HK-2 (cell line): ENCODE measurements around the gene TFEB.
A peak's percentile ranks its signal among the peaks of the same experiment; 100 is the strongest.

Source experiments
- DNase-seq: peaks from one replicate; pipeline ENCODE4 v3.0.0-alpha.2; 2018; ENCODE audit not compliant: unreplicated experiment

TFEB gene

GRCh38 chr6:41723530-41724227, 11.7 kb downstream of the TFEB start:
- peak; percentile 74 for DNase-seq

DNA sequence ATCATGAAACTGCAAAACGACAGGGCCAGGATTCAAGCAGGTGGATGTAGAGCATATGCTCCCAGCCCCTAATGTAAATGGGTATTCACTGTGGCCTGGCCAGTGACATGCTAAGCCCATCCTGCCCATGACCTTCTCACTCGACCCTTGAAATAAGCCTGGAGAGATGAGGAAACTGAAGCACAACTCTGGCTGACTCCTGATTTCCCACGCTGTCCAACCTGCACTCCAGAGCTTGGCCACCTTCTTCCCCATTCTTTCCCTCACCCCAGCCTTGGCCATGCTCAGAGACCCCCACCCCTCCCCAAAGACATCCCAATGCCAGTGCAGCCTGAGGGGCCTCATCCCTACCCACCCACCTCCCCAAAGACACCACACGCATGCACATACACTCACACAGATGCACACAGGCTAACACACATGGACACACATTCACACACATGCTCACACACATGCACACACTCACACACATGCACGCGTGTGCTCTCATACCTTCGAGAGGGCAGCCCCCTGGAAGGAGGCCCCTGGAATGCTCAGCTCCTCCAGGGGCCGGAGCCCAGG, 12.4 kb downstream of the TFEB start:
- DNase-seq = no peak

DNA sequence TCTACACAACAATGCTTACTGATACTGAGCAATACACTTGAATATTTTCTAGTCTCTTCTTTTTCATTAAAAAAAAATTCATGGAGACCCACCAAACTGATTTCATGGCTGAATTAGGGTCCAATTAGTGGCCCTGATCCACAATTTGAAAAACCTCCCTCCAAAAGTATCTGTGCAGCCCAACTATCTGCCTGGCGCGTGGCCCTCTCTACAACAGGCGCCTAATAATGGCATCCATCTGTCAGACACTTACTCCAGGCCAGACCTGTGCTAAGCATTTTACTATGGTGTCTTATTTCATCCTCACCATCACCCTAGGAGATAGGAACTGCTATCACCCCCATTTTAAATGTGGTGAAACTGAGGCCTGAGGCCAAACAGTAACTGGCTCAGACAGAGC, 14.0 kb downstream of the TFEB start:
- no peak for DNase-seq

DNA sequence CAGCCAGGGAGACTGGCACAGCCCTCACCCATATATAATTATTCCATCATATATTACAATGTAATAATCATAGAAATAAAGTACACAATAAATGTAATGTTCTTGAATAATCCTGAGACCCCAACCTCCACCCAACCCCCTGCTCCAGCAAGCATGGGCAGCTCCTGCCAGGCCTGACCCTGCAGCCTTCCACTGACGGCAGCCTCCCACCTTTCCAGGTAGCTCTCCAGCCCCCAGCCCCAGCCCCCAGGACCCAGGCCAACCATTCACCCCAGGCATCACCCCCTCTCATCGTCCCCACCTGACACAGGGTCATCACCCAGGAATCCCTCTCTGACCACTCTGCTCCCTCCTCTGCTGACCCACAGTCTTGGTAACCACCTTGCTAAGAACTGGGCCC, 14.6 kb downstream of the TFEB start:
- no peak for DNase-seq

DNA sequence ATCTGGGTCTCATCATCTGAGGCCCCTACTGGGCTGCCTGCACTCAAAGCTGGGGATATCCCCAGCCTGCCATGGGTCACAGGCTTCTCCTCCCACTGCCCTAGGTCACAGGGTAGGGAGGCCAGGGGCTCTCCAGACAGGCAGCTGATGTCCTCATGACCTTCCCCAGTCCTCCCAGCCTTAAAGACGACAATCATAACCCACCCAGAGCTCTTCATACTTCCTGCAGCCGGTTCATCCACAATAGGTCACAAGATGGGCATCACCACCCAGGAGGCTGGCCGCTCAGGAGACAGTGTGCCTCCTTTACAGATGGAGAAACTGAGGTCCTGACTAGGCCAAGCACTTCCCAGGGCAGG, 15.2 kb downstream of the TFEB start:
- DNase-seq = no peak

DNA sequence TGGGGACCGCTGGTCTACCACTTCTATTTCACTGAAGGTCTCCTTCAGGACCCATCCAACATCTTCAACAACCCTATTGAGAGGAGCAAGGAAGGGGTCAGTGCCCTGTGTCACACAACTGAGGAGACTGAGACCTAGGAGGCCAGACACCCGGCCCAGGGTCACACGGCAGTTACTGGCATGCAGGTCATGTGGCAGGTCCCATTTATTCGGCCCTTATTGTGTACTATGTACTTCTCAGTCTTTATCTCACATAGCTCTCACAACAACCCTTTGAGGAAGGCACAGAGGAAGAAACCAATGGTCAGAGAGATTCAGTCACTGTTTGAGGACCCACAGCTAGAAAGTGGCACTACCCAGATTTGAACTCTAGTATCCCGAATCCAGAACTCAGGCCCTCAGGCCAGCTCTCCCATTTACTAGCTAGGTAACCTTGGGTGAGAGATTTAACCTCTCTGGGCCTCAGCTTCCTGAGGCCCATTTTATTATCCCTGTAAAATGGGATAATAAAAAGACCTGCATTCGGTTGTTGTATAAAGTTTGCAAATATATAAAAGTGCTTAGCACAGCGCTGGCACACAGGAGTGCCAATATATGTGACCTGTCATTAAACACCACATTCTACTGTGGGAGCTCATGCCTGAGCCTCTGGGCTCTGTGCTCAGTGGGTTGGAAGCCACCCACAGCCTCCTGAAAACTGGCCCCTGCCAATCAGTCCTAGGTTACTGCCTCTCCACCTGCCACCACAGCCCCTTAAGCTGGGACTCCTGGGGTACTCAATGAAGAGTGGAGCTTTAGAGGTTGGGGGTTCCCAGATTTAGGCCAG, 15.8 kb downstream of the TFEB start:
- no peak for DNase-seq

DNA sequence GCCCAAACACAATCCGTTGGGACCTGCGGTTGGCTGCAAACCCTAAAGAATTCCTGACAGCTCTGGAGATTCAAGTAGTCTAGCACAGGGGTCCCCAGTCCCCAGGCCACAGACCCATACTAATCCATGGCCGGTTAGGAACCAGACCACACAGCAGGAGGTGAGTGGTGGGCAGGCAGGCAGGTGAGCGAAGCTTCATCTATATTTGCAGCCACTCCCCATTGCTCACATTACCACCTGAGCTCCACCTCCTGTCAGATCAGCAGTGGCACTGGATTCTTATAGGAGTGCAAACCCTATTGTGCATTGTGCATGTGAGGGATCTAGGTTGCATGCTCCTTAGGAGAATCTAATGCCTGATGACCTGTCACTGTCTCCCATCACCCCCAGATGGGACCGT, 16.6 kb downstream of the TFEB start:
- no peak for DNase-seq

DNA sequence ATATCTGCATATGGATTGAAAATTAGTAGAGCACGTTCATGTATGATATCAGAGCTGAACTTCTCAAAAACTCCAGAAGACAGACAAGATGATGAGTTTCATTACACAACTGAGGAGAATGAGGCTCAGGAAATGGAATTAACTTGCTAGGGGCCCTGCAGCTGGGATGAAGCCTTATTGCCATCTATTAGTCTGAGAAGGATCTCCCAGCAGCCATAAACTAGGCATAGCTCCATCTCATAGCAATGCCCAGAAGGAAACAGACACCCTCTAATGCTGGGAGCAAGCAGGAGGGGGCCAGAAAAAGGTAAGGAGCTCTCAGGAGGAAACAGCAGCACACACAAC, 18.0 kb downstream of the TFEB start:
- no peak for DNase-seq

GRCh38 chr6:41716516-41717391, 18.7 kb downstream of the TFEB start:
- no peak for DNase-seq

DNA sequence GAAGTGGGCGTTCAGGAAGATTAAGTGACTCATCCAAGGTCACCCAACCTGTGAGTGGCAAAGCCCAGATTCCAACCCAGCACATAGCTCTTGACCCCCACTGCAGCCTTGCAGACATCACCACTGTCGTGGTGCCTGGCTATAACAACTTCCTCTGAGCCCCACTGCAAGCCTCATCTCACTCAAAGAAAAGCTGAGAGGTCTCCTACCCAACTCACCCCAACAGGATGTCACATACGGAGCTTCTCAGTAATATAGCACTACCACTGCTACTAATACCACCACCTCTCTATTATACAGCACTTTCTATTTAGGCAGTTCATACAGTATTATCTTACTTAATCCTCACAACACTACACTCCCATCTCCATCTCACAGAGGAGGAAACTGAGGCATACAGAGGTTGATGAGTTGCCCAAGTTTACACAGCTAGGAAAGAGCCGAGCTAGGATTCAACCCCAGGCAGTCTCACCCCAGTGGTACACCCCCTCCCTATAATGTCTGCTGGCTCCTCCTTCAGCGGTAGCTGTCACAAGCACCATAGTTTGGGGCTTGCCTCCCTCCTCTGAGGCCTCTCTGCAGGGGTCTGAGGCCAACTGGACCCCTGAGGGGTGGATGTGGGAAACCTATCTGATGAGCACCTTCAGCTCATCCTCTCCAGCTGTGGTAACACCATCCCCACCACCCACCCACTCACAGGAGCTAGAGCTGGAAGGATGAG, 19.5 kb downstream of the TFEB start:
- DNase-seq = no peak

DNA sequence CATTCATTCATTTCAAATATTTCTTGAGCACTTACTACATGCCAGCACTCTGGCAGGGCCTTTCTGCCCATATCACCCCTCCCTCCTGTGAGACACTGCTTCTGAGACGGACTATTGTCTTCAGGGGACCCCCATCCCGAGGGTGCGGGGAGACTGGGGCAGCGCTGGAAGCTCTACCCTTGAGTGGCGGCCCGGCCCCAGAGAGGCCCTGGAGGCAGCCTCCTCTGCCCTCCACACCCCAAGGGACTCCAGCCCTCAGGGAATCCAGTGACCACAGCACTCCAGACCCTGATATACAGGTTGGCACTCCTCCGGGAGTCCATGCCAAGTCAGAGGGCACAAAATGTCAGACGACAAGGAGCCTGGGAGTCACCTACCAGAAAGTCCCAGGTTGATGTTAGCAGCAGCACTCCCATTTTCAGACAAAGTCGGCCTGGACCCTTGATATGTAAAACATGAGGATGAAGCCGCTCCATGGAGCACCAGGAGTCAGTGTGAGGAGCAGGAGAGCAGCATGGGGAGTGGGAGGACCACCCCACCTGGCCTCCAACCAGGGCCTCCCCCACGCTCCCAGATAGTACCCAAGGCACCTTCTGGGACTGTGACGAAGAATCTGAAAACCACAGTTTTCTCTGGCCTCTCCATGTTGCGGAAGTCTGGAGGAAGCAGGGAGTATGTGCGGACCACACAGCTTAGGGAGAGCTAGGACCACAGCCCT, 20.7 kb downstream of the TFEB start:
- no peak for DNase-seq

- DNase-seq = peak; percentile 46
Observed at GRCh38 chr6:41713650-41714291, 21.6 kb downstream of the TFEB start.

DNA sequence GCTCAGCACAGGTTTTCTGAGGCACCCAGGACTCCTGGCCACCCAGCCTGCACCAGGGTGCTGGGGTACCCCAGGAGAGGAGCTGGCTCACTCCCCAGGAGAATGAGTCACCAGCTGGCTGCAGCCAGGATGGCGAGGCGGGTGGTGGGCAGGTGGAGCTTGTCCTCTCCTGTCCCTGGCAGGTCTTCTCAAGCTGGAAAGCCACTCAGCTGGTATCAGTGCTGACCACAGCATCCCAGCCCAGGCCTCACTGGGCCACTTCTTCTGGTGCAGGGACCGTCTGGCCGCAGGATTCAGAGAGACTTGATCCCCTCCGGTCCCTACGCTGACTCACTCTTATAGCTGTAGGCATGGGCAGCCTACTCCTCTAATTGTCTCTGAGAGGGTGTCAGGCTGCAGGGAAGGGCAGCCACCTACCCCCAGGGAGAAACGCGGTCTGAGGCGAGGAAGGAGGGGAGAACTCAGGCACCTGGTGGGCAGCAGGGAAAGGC, 22.2 kb downstream of the TFEB start:
- DNase-seq = peak; percentile 58

GRCh38 chr6:41712651-41713103, 22.7 kb downstream of the TFEB start:
- DNase-seq = peak; percentile 38

DNA sequence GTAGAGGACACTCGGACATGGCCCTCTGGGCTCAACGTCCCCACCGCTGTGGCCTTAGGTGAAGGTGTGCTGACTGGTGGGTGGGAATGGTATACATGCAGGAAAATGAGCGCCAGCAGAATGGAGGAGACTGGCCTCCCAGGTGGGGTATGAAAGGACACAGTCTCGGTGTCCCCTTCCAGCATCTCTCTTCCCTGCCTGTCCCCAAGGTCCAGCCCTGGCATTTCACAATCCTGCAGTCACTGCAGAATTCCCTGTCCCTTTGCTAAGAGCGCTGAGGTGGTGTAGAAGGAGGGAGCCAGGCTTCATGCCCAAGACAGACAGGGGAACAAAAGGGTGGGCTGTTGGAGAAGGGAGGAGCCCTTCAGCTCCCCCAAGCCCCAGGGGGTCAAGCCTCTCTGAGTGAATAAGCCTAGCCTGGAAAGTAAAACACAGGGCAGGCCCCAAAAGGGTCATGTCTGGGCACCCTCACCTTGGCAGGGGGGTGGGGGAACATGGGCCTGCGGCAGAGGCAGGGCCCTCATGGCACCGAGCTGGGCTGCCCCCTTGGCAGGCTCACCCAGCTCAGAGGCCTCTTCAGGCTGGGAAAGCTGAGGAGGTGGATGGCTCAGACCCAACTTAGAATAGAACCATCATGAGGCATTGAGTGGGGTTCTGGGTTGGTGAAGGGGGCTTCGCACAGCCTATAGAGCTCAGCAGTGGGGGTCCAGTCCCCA, 23.9 kb downstream of the TFEB start:
- no peak for DNase-seq

- no peak for DNase-seq
Observed at GRCh38 chr6:41709375-41709774, 26.0 kb downstream of the TFEB start.

DNA sequence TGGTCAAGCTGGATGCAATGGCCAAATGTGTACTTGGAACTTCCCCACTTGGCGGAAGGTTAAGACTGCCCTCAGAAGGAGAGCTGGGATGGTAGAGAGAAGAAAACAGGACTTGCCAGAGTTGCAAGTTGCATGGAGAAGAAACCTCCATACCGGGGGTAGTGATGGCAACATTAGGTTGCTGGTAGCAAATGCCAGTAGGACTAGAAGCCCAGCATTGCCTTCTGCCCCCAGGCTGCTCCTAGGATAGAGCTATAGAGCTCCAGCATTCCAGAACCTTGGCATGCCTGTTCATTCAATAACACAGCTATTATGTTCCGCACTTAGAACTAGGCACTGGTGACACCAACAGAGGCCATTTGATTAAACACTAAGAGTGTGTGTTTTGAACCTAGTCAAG, 26.6 kb downstream of the TFEB start:
- no peak for DNase-seq

GRCh38 chr6:41707565-41708200, 27.7 kb downstream of the TFEB start:
- no peak for DNase-seq
